Prostate gland (tissue), 2 donors: Measurements from ENCODE around the gene CENPP.

Source experiments
- POLR2A ChIP-seq: fragments of 450-650 bp; IDR thresholded peaks from one replicate; pipeline ENCODE4 v1.6.1; 2016; ENCODE audit warnings: antibody characterized with exemption, mild to moderate bottlenecking
- POLR2AphosphoS5 ChIP-seq: sonication (generic); formaldehyde crosslinking; IDR thresholded peaks from one replicate; pipeline ENCODE4 v1.6.1; 2017; ENCODE audit warnings: antibody characterized with exemption
- TF ChIP-seq, protein P1 (sequence below), 4 experiments: fragments of 200-600 bp in 2 of 4; fragments of 450-650 bp in 2 of 4; sonication (generic) in 2 of 4; IDR thresholded peaks; 1 replicate in 3 of 4; 2 replicates in 1 of 4; pipeline ENCODE4 v1.5.1; 2016 to 2019; ENCODE audit warnings: antibody characterized with exemption in 4 of 4, mild to moderate bottlenecking in 2 of 4, moderate library complexity in 2 of 4

DNA sequence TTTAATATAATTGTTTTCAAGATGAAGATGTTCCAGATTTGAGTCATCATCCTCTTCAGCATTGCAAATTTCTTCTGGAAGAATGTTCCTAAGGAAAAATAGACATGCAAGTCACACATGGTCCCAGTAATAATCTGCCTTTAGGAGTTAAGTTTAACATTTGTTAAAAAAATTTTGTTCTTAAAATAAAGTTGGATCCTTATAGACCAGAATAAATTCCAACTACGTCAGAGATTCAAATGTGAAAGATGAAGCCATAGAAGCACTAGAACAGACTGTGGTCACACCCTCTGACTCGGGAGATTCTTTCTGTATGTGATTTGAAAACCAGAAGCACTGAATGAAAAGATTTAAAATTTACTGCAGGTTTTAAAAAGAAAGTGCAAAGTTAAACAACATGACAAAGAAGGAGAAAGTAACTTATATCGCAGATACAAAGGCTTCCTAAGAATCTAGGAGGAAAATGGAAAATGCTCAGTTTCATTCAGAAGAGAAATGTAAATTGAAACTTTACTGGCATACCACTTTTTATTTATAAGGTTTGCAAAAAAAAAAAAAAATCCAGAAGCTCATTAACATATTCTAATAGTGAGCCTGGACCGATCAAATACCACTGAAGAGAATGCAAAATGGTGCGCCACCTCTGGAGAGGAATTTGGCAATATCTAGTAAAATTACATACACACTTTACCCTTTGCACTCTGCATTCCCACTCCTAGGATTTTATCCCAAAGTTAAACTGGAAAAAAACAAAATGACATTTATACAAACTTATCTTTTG lies 170.8 kb downstream of the CENPP start:
- TF ChIP-seq, protein P1, sequence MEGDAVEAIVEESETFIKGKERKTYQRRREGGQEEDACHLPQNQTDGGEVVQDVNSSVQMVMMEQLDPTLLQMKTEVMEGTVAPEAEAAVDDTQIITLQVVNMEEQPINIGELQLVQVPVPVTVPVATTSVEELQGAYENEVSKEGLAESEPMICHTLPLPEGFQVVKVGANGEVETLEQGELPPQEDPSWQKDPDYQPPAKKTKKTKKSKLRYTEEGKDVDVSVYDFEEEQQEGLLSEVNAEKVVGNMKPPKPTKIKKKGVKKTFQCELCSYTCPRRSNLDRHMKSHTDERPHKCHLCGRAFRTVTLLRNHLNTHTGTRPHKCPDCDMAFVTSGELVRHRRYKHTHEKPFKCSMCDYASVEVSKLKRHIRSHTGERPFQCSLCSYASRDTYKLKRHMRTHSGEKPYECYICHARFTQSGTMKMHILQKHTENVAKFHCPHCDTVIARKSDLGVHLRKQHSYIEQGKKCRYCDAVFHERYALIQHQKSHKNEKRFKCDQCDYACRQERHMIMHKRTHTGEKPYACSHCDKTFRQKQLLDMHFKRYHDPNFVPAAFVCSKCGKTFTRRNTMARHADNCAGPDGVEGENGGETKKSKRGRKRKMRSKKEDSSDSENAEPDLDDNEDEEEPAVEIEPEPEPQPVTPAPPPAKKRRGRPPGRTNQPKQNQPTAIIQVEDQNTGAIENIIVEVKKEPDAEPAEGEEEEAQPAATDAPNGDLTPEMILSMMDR (IDR thresholded peaks at IDR 0.05) = no peak
- TF ChIP-seq POLR2AphosphoS5 (no peak), POLR2A (no peak)
